Tibial nerve (tissue), 4 donors: Measurements from ENCODE around the gene MICB. TPM values are rescaled to one million over a fixed set of nuclear protein-coding genes. Genes with fewer than 3 reads are reported as not detected.
"Not testable (repeated sequence)": the region's sequence is repeated elsewhere in the genome, so short reads cannot be mapped to it uniquely, and the experiment has no call there.

ENCODE experiments used
- DNase-seq, 2 donors: peaks; one replicate each; pipeline ENCODE4 v3.0.0-alpha.2; 2019; ENCODE audit warnings: low spot score in 2 of 2
- H3K27ac ChIP-seq, 4 donors: fragments of 200-600 bp; sonication (generic) in 3 of 4; one replicate each; pipeline ENCODE4 v1.5.1; 2017 to 2019; ENCODE audit warnings: mild to moderate bottlenecking in 1 of 4
- H3K27me3 ChIP-seq, 2 donors: fragments of 200-600 bp; sonication (generic) in 1 of 2; one replicate each; pipeline versions ENCODE4 v1.5.1 to v1.6.0; 2017 to 2019
- H3K36me3 ChIP-seq, 3 donors: fragments of 200-600 bp; sonication (generic); one replicate each; pipeline ENCODE4 v1.5.1; 2018 to 2019
- H3K4me1 ChIP-seq, 4 donors: fragments of 200-600 bp; sonication (generic) in 3 of 4; one replicate each; pipeline ENCODE4 v1.5.1; 2017 to 2019
- H3K4me3 ChIP-seq, 4 donors: fragments of 200-600 bp; sonication (generic) in 3 of 4; one replicate each; pipeline ENCODE4 v1.5.1; 2017 to 2019; ENCODE audit warnings: mild to moderate bottlenecking in 1 of 4, moderate library complexity in 1 of 4
- H3K9me3 ChIP-seq, 4 donors: fragments of 200-600 bp; sonication (generic) in 3 of 4; one replicate each; pipeline ENCODE4 v1.5.1; 2017 to 2019
- EP300 ChIP-seq, 2 donors: sonication (generic); formaldehyde crosslinking; IDR thresholded peaks; one replicate each; pipeline ENCODE4 v1.6.1; 2017; ENCODE audit warnings: antibody characterized with exemption in 2 of 2, mild to moderate bottlenecking in 1 of 2
- POLR2A ChIP-seq, 2 donors: fragments of 450-650 bp; IDR thresholded peaks; one replicate each; pipeline ENCODE4 v1.6.1; 2017; ENCODE audit warnings: antibody characterized with exemption in 2 of 2, mild to moderate bottlenecking in 2 of 2, moderate library complexity in 2 of 2
- WGBS, 2 donors: methylation state at CpG; one replicate each; pipeline ENCODE4 v1.1.5; 2018; 5-methylcytosine and 5-hydroxymethylcytosine counted together
- total RNA-seq, 4 donors: library from RNA; depleted of rRNA; stranded (reverse); fragments of >200 nt; gene quantifications; one replicate each; pipeline ENCODE4 v1.1.0, GENCODE V29; 2016
- TF ChIP-seq, protein P1 (sequence below), 5 experiments: fragments of 200-600 bp in 3 of 5; fragments of 450-650 bp in 2 of 5; sonication (generic) in 3 of 5; IDR thresholded peaks; one replicate each; pipeline ENCODE4 v1.5.1; 2016 to 2019; ENCODE audit warnings: antibody characterized with exemption in 5 of 5, mild to moderate bottlenecking in 3 of 5, moderate library complexity in 2 of 5

The MICB gene
- total RNA-seq, 4 donors from 2014 or later: 1.0 to 8.0 (median 4.1) TPM

GRCh38 chr6:31498748-31499147, 803 bp downstream of the MICB start:
- Histone ChIP-seq H3K36me3 (no peaks in the 10 kb centered on the region), H3K27me3 (peaks cover 0 to 30% of the 10 kb centered on the region in 2 donors), H3K4me3 (peak overlapping the region in 1 of 4 donors; percentile 65), H3K9me3 (peaks cover 0 to 9% (median 0%) of the 10 kb centered on the region in 4 donors), H3K4me1 (peaks cover 0 to 21% (median 2%) of the 10 kb centered on the region in 4 donors), H3K27ac (no peak overlapping the region)
- TF ChIP-seq, protein P1, sequence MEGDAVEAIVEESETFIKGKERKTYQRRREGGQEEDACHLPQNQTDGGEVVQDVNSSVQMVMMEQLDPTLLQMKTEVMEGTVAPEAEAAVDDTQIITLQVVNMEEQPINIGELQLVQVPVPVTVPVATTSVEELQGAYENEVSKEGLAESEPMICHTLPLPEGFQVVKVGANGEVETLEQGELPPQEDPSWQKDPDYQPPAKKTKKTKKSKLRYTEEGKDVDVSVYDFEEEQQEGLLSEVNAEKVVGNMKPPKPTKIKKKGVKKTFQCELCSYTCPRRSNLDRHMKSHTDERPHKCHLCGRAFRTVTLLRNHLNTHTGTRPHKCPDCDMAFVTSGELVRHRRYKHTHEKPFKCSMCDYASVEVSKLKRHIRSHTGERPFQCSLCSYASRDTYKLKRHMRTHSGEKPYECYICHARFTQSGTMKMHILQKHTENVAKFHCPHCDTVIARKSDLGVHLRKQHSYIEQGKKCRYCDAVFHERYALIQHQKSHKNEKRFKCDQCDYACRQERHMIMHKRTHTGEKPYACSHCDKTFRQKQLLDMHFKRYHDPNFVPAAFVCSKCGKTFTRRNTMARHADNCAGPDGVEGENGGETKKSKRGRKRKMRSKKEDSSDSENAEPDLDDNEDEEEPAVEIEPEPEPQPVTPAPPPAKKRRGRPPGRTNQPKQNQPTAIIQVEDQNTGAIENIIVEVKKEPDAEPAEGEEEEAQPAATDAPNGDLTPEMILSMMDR (IDR thresholded peaks at IDR 0.05): no peak
- TF ChIP-seq EP300 (IDR thresholded peaks at IDR 0.05): no peak
- DNase-seq: no peak
- WGBS, 2 donors: 12% methylated on average over 19 to 21 of the region's 21 CpGs

DNA sequence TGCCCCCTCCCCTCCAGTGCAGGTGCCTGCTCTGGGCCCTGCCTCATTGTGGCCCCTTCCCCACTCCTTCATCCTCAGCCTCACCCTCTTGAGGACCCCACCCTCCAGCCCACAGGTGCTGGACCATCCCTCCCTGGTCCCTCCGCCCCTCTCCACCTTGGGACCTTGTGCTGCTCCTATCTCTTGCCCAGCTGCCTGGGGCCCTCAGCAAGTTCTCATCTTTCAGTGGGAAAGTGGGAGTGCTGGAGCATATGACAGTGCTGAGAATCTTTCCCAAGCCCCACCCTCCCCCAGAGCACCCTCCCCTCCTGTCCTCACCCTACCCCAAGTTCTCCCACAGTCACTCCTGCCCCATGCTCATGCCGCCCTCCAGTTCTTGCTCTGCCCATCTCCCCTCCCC, 1.7 kb downstream of the MICB start:
- WGBS, 2 donors: 80 to 95% methylated on average over 1 of the region's 2 CpGs
- H3K36me3 ChIP-seq, H3K27ac ChIP-seq, H3K4me3 ChIP-seq, DNase-seq, H3K9me3 ChIP-seq: not testable (repeated sequence)
- Histone ChIP-seq H3K27me3 (peaks cover 0 to 21% of the 10 kb centered on the region in 2 donors), H3K4me1 (peaks cover 0 to 19% (median 2%) of the 10 kb centered on the region in 4 donors)

- DNase-seq: no peak
- Histone ChIP-seq H3K4me1 (peaks cover 0 to 13% (median 2%) of the 10 kb centered on the region in 4 donors), H3K27ac (no peak overlapping the region), H3K27me3 (peaks cover 0 to 19% of the 10 kb centered on the region in 2 donors), H3K4me3 (no peak overlapping the region), H3K36me3 (peaks cover 0 to 12% (median 0%) of the 10 kb centered on the region in 3 donors), H3K9me3 (peaks cover 0 to 9% (median 0%) of the 10 kb centered on the region in 4 donors)
- TF ChIP-seq, protein P1 (IDR thresholded peaks at IDR 0.05): no peak
- TF ChIP-seq POLR2A (IDR thresholded peaks at IDR 0.05): no peak
- no peak for TF ChIP-seq EP300 (IDR thresholded peaks at IDR 0.05)
Observed at GRCh38 chr6:31502586-31502985, 4.6 kb downstream of the MICB start.

DNA sequence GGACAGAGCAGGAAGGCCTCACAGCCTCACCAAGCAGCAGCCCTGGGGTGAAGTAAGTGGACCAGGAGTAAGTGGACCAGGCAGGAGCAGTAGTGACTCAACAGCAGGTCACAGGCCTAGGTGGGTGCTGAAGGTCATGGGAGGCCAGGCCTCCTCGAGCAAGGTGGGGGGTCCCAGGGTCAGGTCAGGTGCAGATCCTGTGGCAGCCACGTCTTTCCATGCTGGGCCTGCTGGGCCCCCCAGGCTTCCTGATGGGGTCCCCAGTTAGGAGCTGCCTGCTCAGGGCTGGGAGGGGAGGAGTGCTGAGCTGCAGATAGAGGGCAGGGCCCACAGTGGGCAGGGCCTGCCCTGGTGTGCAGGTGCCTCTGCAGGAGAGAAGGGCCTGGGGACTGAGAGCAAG, 11.1 kb downstream of the MICB start:
- not testable (repeated sequence) for DNase-seq, H3K27ac ChIP-seq, H3K4me1 ChIP-seq, H3K27me3 ChIP-seq, H3K9me3 ChIP-seq, H3K4me3 ChIP-seq
- WGBS, 2 donors: 30 to 50% methylated on average over 2 of the region's 2 CpGs
- H3K36me3 ChIP-seq: peaks cover 0 to 21% (median 0%) of the 10 kb centered on the region in 3 donors

DNA sequence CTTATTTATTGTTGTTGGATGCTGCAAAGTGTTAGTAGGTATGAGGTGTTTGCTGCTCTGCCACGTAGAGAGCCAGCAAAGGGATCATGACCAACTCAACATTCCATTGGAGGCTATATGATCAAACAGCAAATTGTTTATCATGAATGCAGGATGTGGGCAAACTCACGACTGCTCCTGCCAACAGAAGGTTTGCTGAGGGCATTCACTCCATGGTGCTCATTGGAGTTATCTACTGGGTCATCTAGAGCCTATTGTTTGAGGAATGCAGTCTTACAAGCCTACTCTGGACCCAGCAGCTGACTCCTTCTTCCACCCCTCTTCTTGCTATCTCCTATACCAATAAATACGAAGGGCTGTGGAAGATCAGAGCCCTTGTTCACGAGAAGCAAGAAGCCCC, 12.1 kb downstream of the MICB start:
- WGBS, 2 donors: 60 to 74% methylated on average over 4 of the region's 4 CpGs
- Histone ChIP-seq H3K4me3 (no peak overlapping the region), H3K27ac (no peak overlapping the region), H3K4me1 (no peaks in the 10 kb centered on the region), H3K36me3 (peaks cover 0 to 21% (median 0%) of the 10 kb centered on the region in 3 donors), H3K27me3 (no peaks in the 10 kb centered on the region), H3K9me3 (no peaks in the 10 kb centered on the region)
- no peak for DNase-seq
- TF ChIP-seq, protein P1 (IDR thresholded peaks at IDR 0.05): no peak
- TF ChIP-seq EP300 (IDR thresholded peaks at IDR 0.05): no peak

GRCh38 chr6:31513456-31514165, 15.7 kb downstream of the MICB start:
- H3K27ac ChIP-seq: no peak overlapping the region
- no peaks in the 10 kb centered on the region for H3K4me1 ChIP-seq
- no peak overlapping the region for H3K4me3 ChIP-seq
- no peaks in the 10 kb centered on the region for H3K27me3 ChIP-seq
- no peak for DNase-seq
- 75 to 80% methylated on average over 3 to 4 of the region's 5 CpGs for WGBS, 2 donors
- H3K36me3 ChIP-seq: peaks cover 0 to 9% (median 0%) of the 10 kb centered on the region in 3 donors
- H3K9me3 ChIP-seq: no peaks in the 10 kb centered on the region
- TF ChIP-seq, protein P1 (IDR thresholded peaks at IDR 0.05): no peak
- no peak for TF ChIP-seq EP300 (IDR thresholded peaks at IDR 0.05)
- TF ChIP-seq POLR2A (IDR thresholded peaks at IDR 0.05): no peak
